Measurements from ENCODE around the gene PCDH9. TPM values are rescaled to one million over a fixed set of nuclear protein-coding genes. Genes with fewer than 3 reads are reported as not detected.

PCDH9 gene
- total RNA-seq, 4 donors from 2014 or later: 0.57 to 1.7 (median 0.97) TPM

DNA sequence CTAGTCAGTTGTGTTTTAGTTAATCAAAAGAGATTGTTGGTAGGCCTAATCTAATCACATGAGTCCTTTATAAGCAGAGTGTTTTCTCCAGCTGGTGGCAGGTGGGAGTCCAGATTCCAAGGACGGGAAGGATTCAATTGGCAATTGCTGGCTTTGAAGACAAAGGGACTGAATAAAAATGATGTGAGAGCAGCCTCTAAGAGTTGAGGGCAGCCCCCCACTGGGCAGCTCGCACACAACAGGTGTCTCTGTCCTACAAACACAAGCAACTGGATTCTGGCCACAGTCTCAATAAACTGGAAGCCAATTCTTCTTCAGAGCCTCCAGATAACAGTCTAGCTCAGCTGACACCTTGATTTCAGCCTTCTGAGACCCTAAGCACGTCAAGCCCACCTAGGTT lies 915.2 kb downstream of the PCDH9 start:
- no peak for DNase-seq
- TF ChIP-seq, protein P1, sequence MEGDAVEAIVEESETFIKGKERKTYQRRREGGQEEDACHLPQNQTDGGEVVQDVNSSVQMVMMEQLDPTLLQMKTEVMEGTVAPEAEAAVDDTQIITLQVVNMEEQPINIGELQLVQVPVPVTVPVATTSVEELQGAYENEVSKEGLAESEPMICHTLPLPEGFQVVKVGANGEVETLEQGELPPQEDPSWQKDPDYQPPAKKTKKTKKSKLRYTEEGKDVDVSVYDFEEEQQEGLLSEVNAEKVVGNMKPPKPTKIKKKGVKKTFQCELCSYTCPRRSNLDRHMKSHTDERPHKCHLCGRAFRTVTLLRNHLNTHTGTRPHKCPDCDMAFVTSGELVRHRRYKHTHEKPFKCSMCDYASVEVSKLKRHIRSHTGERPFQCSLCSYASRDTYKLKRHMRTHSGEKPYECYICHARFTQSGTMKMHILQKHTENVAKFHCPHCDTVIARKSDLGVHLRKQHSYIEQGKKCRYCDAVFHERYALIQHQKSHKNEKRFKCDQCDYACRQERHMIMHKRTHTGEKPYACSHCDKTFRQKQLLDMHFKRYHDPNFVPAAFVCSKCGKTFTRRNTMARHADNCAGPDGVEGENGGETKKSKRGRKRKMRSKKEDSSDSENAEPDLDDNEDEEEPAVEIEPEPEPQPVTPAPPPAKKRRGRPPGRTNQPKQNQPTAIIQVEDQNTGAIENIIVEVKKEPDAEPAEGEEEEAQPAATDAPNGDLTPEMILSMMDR (IDR thresholded peaks at IDR 0.05): no peak
- TF ChIP-seq POLR2A (IDR thresholded peaks at IDR 0.05): no peak
- no peaks in the 10 kb centered on the region for H3K9me3 ChIP-seq

DNA sequence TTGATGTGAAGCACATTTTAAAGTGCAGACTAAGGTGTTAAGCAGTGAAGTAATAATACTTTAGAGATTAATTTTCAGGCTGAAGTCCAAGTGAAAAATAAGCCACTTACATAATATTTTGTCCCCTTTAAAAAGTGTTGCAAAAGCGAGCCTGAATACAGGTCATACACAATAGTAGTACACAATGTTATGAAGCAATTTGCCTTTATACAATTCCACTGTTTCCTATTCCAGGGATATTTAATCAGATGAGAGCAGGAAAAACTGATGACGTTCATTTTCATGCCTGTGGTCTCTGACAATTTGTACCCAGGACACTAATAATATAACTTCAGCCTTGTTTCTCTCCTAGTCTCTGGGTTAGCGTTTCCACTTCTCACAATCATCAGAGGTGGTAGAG lies 916.7 kb downstream of the PCDH9 start:
- H3K9me3 ChIP-seq: no peaks in the 10 kb centered on the region
- no peaks in the 10 kb centered on the region for H3K4me1 ChIP-seq
- H3K4me3 ChIP-seq: no peak overlapping the region
- H3K27ac ChIP-seq: no peak overlapping the region
- no peak for TF ChIP-seq POLR2A (IDR thresholded peaks at IDR 0.05)
- TF ChIP-seq, protein P1 (IDR thresholded peaks at IDR 0.05): no peak
- H3K27me3 ChIP-seq: no peaks in the 10 kb centered on the region
- no peak for DNase-seq
- H3K36me3 ChIP-seq: no peaks in the 10 kb centered on the region

More for the DNA sequence above, 915.2 kb downstream of the PCDH9 start:
- no peaks in the 10 kb centered on the region for H3K36me3 ChIP-seq
- no peak overlapping the region for H3K4me3 ChIP-seq
- H3K4me1 ChIP-seq: no peaks in the 10 kb centered on the region
- H3K27me3 ChIP-seq: no peaks in the 10 kb centered on the region
- no peak overlapping the region for H3K27ac ChIP-seq

DNA sequence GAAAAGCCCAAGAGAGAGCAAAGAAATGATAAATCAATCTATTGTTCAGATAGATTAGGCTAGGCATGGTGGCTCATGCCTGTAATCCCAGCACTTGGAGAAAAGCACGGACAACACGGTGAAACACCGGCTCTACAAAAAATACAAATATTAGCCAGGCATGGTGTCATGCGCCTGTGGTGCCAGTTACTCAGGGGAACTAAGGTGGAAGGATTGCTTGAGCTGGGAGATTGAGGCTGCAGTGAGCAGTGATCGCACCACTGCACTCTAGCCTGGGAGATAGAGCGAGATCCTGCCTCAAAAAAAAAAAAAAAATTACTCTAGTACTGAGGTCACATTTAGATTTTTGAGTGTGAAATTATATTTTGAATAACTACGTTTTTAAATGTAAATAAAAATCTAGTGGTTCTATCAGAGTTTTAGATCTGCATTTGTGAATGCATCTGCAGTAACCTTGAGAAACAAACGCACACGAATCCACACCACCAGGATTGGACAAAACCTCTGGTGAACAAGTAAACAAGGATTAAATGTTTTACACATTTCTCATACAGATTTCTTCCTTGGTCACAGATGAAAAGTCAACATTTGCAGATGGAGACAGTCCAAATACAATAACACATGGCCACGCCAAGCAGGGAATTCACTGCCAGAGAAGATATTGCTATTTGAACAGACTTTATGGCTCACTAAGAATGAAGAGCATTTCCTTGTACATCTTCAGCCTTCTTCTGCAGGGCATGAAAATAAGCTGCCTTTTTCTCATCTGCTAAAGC lies 917.6 kb downstream of the PCDH9 start:
- no peak overlapping the region for H3K4me3 ChIP-seq
- H3K27me3 ChIP-seq: no peaks in the 10 kb centered on the region
- no peak for DNase-seq
- TF ChIP-seq, protein P1 (IDR thresholded peaks at IDR 0.05): no peak
- TF ChIP-seq POLR2A (IDR thresholded peaks at IDR 0.05): no peak
- H3K4me1 ChIP-seq: no peaks in the 10 kb centered on the region
- H3K27ac ChIP-seq: no peak overlapping the region
- H3K36me3 ChIP-seq: no peaks in the 10 kb centered on the region
- H3K9me3 ChIP-seq: no peaks in the 10 kb centered on the region

DNA sequence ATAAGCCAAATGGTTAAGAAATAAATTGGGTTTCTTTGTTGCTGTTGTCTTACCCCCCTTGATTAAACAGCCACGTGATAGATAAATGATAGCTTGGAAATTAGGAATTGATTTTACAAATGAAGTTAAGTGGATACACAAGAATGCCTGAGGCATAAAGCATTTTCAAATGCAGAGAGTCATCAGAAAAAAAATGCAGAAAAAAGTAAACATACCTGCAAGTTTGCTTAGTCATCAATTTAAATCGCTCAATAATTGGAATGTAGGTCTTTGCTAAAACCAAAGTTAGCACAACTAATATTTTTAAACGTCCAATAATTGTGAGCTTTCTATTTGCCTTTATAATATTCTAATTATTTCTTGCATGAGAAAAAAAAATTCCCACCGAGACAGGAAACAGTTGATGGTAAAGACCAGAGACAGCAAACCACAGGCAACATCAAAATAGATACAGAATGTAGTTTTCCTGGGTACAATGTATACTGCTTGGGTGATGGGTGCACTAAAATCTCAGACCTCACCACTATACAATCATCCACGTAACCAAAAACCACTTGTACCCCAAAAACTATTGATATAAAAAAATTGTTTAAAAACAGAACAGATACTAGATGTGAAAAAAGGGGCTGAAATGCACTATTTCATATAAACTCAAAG lies 924.0 kb downstream of the PCDH9 start:
- Histone ChIP-seq H3K36me3 (no peaks in the 10 kb centered on the region), H3K27ac (no peak overlapping the region), H3K4me3 (no peak overlapping the region), H3K9me3 (no peaks in the 10 kb centered on the region), H3K27me3 (no peaks in the 10 kb centered on the region), H3K4me1 (no peaks in the 10 kb centered on the region)
- TF ChIP-seq POLR2A (IDR thresholded peaks at IDR 0.05): no peak
- TF ChIP-seq, protein P1 (IDR thresholded peaks at IDR 0.05): no peak
- no peak for DNase-seq

DNA sequence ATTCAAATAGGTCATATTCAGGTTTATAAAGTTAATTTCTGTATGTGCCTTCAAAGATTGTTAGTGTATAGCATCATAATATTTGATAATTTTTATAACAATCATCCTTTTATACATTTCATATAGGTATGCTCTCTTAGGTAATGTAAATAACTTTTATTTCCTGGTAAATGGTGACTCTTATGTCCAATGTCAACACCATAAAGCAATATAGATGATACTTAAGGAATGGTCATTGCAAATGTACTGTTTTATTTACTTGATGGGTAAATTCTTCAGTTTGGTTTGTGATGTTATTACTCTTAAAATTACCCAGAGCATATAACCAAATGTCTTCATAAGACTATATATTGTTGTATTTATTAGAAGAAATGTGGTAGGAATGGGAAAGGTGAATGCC lies 928.7 kb downstream of the PCDH9 start:
- TF ChIP-seq, protein P1 (IDR thresholded peaks at IDR 0.05): no peak
- TF ChIP-seq POLR2A (IDR thresholded peaks at IDR 0.05): no peak
- H3K27me3 ChIP-seq: no peaks in the 10 kb centered on the region
- no peaks in the 10 kb centered on the region for H3K9me3 ChIP-seq
- no peaks in the 10 kb centered on the region for H3K36me3 ChIP-seq
- no peak overlapping the region for H3K27ac ChIP-seq
- H3K4me1 ChIP-seq: no peaks in the 10 kb centered on the region
- no peak for DNase-seq
- no peak overlapping the region for H3K4me3 ChIP-seq

All from Peyer's patch (tissue), 4 donors.